Measurements from ENCODE around the gene GH1.

DNA sequence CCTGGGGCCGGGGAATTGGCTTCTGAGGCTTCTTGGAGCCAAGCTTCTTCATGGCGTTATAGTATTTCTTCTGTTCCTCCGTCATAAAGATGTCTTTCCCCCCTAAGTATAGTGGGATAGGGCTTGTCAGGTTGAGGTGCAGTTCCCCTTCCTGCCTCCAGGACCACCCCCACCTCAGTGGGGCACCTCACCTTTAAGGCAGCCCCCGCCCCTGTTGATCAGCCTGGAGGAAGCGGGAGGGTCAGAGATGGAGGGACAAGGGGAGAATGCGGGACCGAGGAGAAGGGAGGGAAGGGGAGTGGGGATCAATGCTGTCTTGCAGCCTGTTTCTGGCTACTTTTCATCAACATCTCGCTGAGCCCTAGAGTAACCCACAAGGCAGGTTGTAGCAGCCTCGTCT, 25.1 kb upstream of the GH1 start:
- TF ChIP-seq, protein P1, sequence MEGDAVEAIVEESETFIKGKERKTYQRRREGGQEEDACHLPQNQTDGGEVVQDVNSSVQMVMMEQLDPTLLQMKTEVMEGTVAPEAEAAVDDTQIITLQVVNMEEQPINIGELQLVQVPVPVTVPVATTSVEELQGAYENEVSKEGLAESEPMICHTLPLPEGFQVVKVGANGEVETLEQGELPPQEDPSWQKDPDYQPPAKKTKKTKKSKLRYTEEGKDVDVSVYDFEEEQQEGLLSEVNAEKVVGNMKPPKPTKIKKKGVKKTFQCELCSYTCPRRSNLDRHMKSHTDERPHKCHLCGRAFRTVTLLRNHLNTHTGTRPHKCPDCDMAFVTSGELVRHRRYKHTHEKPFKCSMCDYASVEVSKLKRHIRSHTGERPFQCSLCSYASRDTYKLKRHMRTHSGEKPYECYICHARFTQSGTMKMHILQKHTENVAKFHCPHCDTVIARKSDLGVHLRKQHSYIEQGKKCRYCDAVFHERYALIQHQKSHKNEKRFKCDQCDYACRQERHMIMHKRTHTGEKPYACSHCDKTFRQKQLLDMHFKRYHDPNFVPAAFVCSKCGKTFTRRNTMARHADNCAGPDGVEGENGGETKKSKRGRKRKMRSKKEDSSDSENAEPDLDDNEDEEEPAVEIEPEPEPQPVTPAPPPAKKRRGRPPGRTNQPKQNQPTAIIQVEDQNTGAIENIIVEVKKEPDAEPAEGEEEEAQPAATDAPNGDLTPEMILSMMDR (IDR thresholded peaks at IDR 0.05): no peak
- TF ChIP-seq POLR2AphosphoS5 (IDR thresholded peaks at IDR 0.05): no peak
- no peak for TF ChIP-seq POLR2A (IDR thresholded peaks at IDR 0.05)
- no peak for TF ChIP-seq EP300 (IDR thresholded peaks at IDR 0.05; ENCODE audit: low read depth)

All from transverse colon (tissue), 4 donors.